Measurements from ENCODE around the gene CDK5RAP2.

The CDK5RAP2 gene

GRCh38 chr9:120522032-120522431, 57.9 kb downstream of the CDK5RAP2 start:
- Histone ChIP-seq H3K9me3 (ENCODE audit: control insufficient read depth, insufficient read depth, low read depth, low read length) (no peaks in the 10 kb centered on the region), H3K4me3 (ENCODE audit: low read depth, low read length) (no peak overlapping the region), H3K27ac (ENCODE audit: extremely low read depth, low read depth, low read length) (no peak overlapping the region), H3K36me3 (ENCODE audit: control insufficient read depth in 2 of 2, insufficient read depth in 1 of 2, low read length in 2 of 2) (peaks cover 31 to 77% of the 10 kb centered on the region in 2 experiments), H3K4me1 (ENCODE audit: control insufficient read depth, insufficient read depth, low read length) (no peaks in the 10 kb centered on the region)
- no peak for TF ChIP-seq ZNF785 (tag by site-specific recombination; IDR thresholded peaks at IDR 0.05)
- TF ChIP-seq, protein P1, sequence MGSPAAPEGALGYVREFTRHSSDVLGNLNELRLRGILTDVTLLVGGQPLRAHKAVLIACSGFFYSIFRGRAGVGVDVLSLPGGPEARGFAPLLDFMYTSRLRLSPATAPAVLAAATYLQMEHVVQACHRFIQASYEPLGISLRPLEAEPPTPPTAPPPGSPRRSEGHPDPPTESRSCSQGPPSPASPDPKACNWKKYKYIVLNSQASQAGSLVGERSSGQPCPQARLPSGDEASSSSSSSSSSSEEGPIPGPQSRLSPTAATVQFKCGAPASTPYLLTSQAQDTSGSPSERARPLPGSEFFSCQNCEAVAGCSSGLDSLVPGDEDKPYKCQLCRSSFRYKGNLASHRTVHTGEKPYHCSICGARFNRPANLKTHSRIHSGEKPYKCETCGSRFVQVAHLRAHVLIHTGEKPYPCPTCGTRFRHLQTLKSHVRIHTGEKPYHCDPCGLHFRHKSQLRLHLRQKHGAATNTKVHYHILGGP (tag by site-specific recombination; IDR thresholded peaks at IDR 0.05) = no peak
- no peak for TF ChIP-seq ZNF223 (tag by site-specific recombination; IDR thresholded peaks at IDR 0.05)
- no peak for TF ChIP-seq ZNF776 (tag by site-specific recombination; IDR thresholded peaks at IDR 0.05; ENCODE audit: borderline replicate concordance)
- ChIA-PET CTCF (no interaction called here), POLR2A (no interaction called here)

GRCh38 chr9:120521101-120521500, 58.9 kb downstream of the CDK5RAP2 start:
- H3K27ac ChIP-seq (ENCODE audit: extremely low read depth, low read depth, low read length) = no peak overlapping the region
- POLR2A ChIA-PET = no interaction called here
- H3K4me3 ChIP-seq (ENCODE audit: low read depth, low read length) = no peak overlapping the region
- no peaks in the 10 kb centered on the region for H3K4me1 ChIP-seq (ENCODE audit: control insufficient read depth, insufficient read depth, low read length)
- peaks cover 27 to 74% of the 10 kb centered on the region in 2 experiments for H3K36me3 ChIP-seq (ENCODE audit: control insufficient read depth in 2 of 2, insufficient read depth in 1 of 2, low read length in 2 of 2)
- CTCF ChIA-PET = interaction anchor here (0.6 to 1.6 kb wide), 2 partner anchors 11 to 89 kb away, joined by 3 to 9 read pairs; no protein-coding TSS in a partner anchor
- no peak for TF ChIP-seq ZNF266 (tag by site-specific recombination; IDR thresholded peaks at IDR 0.05; ENCODE audit: low read depth)
- TF ChIP-seq ZNF624 (tag by site-specific recombination; IDR thresholded peaks at IDR 0.05) = no peak
- TF ChIP-seq ZNF768 (tag by site-specific recombination; IDR thresholded peaks at IDR 0.05) = no peak
- TF ChIP-seq ZNF837 (tag by site-specific recombination; IDR thresholded peaks at IDR 0.05) = no peak
- no peak for TF ChIP-seq TCF7L2 (IDR thresholded peaks at IDR 0.05; ENCODE audit: borderline replicate concordance, low read depth, low read length)
- TF ChIP-seq ZNF184 (tag by site-specific recombination; IDR thresholded peaks at IDR 0.05) = no peak
- no peak for TF ChIP-seq HOXD13 (CRISPR knock-in tag; IDR thresholded peaks at IDR 0.05; ENCODE audit: borderline replicate concordance)
- TF ChIP-seq ZNF433 (tag by site-specific recombination; IDR thresholded peaks at IDR 0.05; ENCODE audit: low read depth) = no peak
- no peak for TF ChIP-seq ZNF521 (tag by site-specific recombination; IDR thresholded peaks at IDR 0.05)
- no peak for TF ChIP-seq ZNF529 (tag by site-specific recombination; IDR thresholded peaks at IDR 0.05; ENCODE audit: insufficient replicate concordance)
- no peak for TF ChIP-seq ZNF707 (tag by site-specific recombination; IDR thresholded peaks at IDR 0.05)
- no peak for TF ChIP-seq ZNF692 (tag by site-specific recombination; IDR thresholded peaks at IDR 0.05)
- TF ChIP-seq OVOL3 (tag by site-specific recombination; IDR thresholded peaks at IDR 0.05) = no peak
- TF ChIP-seq ZNF18 (tag by site-specific recombination; IDR thresholded peaks at IDR 0.05) = no peak
- no peak for TF ChIP-seq ZNF654 (tag by site-specific recombination; IDR thresholded peaks at IDR 0.05; ENCODE audit: low read depth)
- TF ChIP-seq PRDM1 (tag by site-specific recombination; IDR thresholded peaks at IDR 0.05) = no peak
- no peak for TF ChIP-seq SCRT2 (tag by site-specific recombination; IDR thresholded peaks at IDR 0.05)
- TF ChIP-seq ZFP3 (tag by site-specific recombination; IDR thresholded peaks at IDR 0.05; ENCODE audit: low read depth) = no peak
- TF ChIP-seq ZNF280D (tag by site-specific recombination; IDR thresholded peaks at IDR 0.05) = no peak
- TF ChIP-seq, protein P2, sequence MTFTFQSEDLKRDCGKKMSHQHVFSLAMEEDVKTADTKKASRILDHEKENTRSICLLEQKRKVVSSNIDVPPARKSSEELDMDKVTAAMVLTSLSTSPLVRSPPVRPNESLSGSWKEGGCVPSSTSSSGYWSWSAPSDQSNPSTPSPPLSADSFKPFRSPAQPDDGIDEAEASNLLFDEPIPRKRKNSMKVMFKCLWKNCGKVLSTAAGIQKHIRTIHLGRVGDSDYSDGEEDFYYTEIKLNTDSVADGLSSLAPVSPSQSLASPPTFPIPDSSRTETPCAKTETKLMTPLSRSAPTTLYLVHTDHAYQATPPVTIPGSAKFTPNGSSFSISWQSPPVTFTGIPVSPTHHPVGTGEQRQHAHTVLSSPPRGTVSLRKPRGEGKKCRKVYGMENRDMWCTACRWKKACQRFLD (tag by site-specific recombination; IDR thresholded peaks at IDR 0.05) = no peak
- no peaks in the 10 kb centered on the region for H3K9me3 ChIP-seq (ENCODE audit: control insufficient read depth, insufficient read depth, low read depth, low read length)
